HS-5 (cell line): ENCODE data around the gene IFT43.

Experiments used
- DNase-seq: peaks from one replicate; pipeline ENCODE4 v3.0.0-alpha.2; 2012; ENCODE audit warnings: low read depth

The IFT43 gene

GRCh38 chr14:76080471-76080870 is 94.9 kb downstream of the IFT43 start:
- DNase-seq: no peak

DNA sequence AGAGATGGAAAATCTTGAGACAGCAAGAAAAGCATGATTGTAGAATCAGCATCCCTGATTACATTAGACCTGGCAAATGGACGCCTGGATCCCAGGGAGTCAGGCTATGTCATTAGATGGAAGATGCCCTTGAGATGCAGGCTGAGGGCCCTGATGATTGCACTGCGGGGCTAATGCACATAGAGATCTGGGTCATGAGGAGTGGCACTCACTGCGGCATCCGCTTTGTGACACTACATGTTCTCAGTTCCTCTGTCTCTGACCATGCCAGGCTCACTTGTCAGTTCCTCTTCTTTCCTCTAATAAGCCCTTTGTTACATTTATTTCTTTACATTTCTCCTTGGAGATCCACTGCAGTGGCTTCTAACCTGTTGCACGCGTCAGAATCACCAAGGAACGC is 96.1 kb downstream of the IFT43 start:
- no peak for DNase-seq

GRCh38 chr14:76083796-76084765 is 98.5 kb downstream of the IFT43 start:
- no peak for DNase-seq

GRCh38 chr14:76085358-76085757 is 99.8 kb downstream of the IFT43 start:
- no peak for DNase-seq

DNA sequence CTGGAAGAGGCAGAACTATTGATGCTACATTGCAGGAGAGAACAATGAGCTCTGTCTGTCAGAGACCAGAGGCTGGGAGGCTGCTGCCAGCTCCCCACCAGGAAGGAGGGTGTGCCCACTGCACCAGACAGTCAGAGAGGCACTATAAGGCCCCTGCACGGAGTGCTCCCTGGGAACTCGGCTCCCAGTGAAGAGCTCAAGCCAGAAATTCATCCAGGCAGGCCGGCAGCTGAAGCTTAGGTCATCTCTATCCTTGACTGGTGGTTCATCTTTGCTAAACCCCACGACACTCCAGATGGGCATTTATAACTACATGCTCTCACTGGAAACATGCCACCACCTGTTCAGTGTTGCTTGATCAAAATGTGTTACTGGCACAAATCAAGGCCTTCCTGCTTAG is 101.1 kb downstream of the IFT43 start:
- no peak for DNase-seq

DNA sequence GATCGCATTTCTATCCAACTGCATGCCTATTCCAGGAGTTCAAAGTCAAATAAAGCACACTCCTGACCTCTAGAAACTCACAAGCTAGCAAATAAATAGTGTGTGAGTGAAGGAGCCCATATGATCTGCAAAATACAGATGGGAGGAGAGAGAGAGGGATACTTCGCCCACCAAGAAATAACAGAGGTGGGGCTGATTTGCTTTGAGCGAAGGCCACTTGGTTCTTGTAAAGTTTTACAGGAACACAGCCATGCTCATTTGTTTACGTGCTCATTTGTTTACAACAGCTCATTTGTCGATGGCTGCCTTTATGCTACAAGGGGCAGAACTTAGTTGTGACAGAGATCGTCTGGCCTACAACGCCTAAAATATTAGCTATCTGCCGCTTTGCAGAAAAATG is 102.8 kb downstream of the IFT43 start:
- DNase-seq: no peak

DNA sequence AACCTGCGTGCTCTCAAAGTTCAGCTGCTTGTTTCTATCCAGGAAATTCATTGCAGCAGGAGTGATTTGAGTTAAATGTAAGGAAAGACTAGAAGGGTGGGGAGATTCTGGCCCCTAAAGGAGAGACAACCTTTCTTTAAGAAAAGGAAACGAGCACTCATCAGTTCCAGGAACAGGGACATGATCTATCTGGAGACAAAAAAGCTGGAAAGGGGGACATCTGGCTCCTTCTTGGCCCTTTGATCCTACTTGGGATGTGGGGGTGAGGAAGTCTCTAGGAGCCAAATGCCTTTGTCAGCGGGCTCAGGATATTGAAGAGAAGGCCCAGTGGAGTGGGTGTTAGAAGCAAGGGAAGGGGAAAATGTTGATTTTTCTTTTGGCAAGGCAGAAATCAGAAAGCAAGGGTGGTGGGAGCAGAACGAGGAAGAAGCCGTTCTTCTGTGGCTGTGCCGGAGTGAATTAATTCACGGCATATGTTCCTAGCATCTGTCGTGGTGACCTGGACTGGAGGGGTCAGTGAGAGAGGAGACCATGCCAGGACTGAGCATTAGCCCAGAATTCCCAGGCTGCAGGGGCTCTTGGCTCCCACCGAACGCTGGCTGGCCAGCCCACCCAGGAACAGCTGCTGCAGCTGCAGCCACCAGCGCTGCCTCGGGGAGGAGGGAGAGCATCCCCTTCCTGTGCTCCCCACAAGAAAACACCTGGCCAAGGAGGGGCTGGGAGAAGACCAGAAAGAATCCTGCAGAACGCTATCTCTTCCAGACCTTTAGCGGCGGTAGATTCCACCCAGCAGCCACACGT is 103.4 kb downstream of the IFT43 start:
- DNase-seq: no peak

DNA sequence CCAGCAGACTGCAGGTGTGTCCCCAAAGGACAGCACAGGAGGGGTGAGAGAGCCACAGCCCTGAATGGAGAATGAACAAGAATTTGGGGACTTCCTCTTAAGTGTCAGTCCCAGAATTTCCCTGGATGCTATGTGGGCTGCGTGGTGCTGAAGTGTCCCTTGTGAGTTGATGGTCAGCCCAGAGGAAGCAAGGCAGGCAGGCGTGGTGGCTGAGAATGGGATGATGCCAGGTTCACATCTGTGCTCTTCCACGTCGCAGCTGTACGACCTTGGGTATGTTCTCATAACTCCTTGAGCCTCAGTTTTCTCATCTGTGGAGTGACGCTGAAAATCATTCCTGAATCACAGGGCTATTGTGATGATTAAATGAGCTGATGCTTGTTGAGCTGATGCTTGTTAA is 104.0 kb downstream of the IFT43 start:
- DNase-seq: no peak

GRCh38 chr14:76090616-76091391 is 105.2 kb downstream of the IFT43 start:
- no peak for DNase-seq

- DNase-seq: no peak
These were observed 107.5 kb downstream of the IFT43 start for GRCh38 chr14:76093077-76093476.

- no peak for DNase-seq
These were observed 110.7 kb downstream of the IFT43 start for GRCh38 chr14:76096257-76096656.

GRCh38 chr14:76097547-76097946 is 112.0 kb downstream of the IFT43 start:
- no peak for DNase-seq

DNA sequence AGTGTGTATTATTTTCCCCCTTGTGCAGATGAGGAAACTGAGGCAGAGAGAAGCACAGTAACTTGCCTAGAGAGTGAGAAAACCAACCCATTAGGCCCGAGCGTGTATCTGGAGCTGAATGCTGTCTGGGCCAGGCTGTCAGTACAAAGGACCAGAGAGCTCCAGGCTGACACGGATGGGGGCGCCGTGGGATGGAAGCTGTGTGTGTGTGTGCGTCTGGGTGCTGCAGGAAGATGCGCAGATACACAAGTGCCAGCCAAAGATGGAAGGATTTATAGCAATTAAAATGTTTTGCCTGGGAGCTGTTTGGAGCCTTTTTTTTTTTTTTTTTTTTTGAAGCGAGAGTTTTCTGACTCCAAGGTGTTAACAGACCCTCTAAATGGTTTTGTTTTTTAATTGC is 112.5 kb downstream of the IFT43 start:
- DNase-seq: no peak

DNA sequence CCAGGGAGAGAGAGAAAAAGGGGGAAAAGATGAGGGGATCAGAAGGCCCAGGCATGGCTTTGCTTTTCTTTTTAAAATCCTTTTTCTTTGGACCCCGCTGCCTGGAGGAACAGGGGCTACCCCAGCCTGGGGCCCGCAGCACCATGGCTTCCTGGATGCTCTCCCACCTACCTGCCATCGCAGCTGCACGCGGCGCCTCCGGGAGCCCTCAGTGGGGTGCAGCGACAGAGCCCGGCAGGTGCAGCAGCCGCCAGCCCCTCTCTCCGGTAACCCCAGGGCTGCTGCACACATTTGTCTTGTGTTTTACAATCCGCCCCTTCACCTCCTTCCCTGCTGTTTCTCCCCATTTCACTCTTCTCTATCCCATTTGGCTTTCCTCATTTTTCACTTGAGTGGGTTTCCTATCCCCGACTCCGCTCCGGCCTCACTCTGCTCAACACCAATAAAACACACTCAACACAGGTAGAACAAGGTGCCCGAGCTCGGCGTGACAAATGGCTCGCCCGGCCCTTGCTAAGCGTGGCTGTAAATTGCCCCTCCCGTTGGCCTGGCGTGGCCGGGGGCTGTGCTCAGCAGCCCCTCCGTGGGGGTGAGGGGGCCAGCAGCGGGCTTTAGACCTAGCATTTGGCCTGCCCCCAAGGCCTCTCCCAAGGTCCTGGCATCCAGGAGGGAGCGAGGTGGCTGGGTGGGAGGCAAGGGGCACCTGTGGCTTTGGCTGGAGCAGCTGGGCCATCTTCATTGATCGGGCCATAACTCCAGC is 113.5 kb downstream of the IFT43 start:
- no peak for DNase-seq

- no peak for DNase-seq
These were observed 114.7 kb downstream of the IFT43 start for GRCh38 chr14:76100236-76100635.

DNA sequence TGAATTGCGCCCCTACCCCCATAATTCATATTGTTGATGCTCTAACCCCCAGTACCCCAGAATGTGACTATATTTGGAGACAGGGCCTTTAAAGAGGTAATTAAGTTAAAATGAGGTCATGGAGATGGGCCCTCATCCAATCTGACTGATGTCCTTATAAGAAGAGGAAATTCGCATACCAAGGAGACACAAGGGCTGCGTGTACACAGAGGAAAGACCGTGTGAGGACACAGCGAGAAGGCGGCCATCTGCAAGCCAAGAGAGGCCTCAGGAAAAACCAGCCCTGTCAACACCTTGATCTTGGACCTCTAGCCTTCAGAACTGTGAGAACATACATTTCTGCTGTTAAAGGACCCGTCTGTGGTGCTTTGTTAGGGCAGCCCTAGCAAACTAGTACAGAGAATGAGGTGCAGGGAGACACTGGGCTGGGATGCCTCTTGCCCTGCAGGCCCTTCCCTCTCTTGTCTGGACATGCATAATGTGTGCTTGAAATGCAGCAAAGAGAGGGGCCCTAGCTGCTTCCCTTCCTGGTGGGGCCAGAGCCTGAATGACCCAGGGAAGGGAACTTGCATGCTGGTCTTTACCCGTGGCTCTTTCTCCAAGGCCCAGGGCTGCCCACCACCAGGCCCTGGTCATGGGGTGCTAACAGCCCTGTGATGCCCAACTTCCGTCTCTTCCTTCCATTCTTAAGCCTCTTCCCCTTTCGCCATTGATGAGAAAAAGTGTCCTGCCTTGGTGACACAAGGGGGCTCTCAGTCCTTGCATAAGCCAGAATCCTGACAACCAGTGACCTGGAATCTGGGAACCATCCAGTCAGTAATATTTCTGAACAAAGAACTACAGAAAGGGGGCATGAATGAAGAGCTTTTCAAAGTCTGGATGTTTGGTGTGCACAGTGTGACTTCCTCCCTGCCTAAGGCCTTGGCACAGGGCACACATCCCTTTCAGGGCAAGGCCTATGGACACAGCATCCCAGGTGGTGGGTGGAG is 116.1 kb downstream of the IFT43 start:
- no peak for DNase-seq

GRCh38 chr14:76104802-76105355 is 119.3 kb downstream of the IFT43 start:
- no peak for DNase-seq

DNA sequence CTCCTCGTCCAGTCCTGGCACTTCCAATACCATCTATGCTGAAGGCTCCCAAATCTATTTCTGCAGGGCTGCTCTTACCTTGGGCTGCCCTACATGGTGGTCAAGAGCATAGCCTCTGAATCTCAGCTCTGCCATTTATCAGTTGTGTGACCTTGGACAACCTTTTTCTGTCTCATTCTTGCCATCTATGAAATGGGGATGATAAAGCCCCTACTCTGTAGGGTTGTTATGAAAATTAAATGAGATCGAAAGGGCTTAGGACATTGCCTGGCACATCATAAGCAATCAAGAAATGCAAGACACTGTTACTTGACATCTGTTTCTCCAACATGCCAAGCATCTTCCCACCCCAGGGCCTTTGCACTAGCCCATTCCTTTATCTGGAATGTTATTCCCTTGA is 120.6 kb downstream of the IFT43 start:
- DNase-seq: no peak

DNA sequence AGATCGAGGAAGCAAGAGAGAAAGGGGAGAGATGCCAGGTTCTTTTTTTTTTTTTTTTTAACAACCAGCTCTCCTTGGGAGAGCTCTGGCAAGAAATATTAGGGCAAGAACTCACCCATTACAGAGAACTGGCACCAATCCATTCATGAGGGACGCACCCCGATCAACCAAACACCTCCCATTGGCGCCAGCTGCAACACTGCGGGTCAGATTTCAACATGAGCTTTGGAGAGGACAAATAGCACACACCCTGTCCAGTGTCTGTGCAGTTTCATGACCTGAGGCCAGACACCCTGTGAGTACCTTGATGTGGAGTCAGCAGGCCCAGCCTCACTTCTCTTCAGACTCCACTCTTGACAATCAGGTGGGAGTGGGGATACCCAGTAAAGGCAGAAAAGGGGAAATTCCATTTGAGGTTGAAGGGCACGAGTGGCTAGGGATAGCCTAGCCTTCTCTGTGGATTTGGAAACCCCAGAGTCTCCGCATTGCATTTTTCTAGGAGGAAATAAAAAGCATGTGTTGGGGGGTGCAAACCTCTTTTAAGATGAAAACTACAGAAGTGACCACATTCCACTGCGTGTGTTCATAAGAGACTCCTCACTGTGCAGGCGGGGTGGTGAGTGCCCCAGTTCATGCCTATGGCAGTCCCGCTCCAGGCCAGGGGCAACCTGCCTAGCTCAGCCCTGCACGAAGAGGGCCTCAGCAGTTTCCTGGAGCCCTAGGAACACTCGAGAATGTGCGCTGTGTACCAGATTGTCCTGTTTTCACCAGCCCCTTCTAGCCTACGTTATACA is 123.7 kb downstream of the IFT43 start:
- DNase-seq: no peak
